CD4-positive, alpha-beta T cell (primary cell): ENCODE results near the gene PXDN. TPM values are rescaled to one million over a fixed set of nuclear protein-coding genes. Genes with fewer than 3 reads are reported as not detected.

Experiments used
- ATAC-seq: fragments of 200-7000 bp; cut with Tn5 transposase; one replicate; pipeline ENCODE4 v1.10.0; 2022; ENCODE audit warnings: mild to moderate bottlenecking; ENCODE audit not compliant: poor library complexity
- CTCF ChIA-PET: fragments of 350-600 bp; sonication (Branson Sonifier 250); formaldehyde crosslinking; loops from one replicate; lab custom pipeline; 2021; ENCODE audit warnings: antibody characterized with exemption, inconsistent platforms; lab: Charles Lee
- POLR2A ChIA-PET: fragments of 350-600 bp; sonication (Branson Sonifier 250); formaldehyde crosslinking; loops from one replicate; lab custom pipeline; 2021; ENCODE audit warnings: antibody characterized with exemption, inconsistent platforms; lab: Charles Lee
- DNase-seq, 14 experiments: peaks; one replicate each; pipeline ENCODE4 v3.0.0-alpha.2; 2013 to 2020; ENCODE audit warnings: mixed read lengths in 2 of 14
- H3K27ac ChIP-seq, 2 donors: one replicate each; pipeline versions ENCODE4 v1.5.1 to v1.7.0; 2013; ENCODE audit warnings: low read length in 2 of 2, low read depth in 1 of 2, mild to moderate bottlenecking in 1 of 2
- H3K27me3 ChIP-seq, 2 experiments: 1 replicate in 1 of 2; 2 replicates in 1 of 2; pipeline versions ENCODE4 v1.6.1 to v1.7.0; 2013; ENCODE audit warnings: low read length in 2 of 2, control low read depth in 1 of 2, mild to moderate bottlenecking in 1 of 2, moderate library complexity in 1 of 2; ENCODE audit not compliant: insufficient read depth in 2 of 2, control insufficient read depth in 1 of 2
- H3K36me3 ChIP-seq: one replicate; pipeline ENCODE4 v1.6.1; 2013; ENCODE audit warnings: low read length, control low read depth; ENCODE audit not compliant: insufficient read depth
- H3K4me1 ChIP-seq: one replicate; pipeline ENCODE4 v1.6.1; 2013; ENCODE audit warnings: low read length, control low read depth; ENCODE audit not compliant: insufficient read depth
- H3K4me3 ChIP-seq: one replicate; pipeline ENCODE4 v1.5.1; 2013; ENCODE audit warnings: mild to moderate bottlenecking, low read length, moderate library complexity
- H3K9me3 ChIP-seq, 2 experiments: 1 replicate in 1 of 2; 2 replicates in 1 of 2; pipeline versions ENCODE4 v1.6.1 to v1.7.0; 2013; ENCODE audit warnings: low read length in 2 of 2, mild to moderate bottlenecking in 2 of 2, control low read depth in 1 of 2, moderate library complexity in 1 of 2; ENCODE audit not compliant: control insufficient read depth in 1 of 2, insufficient read depth in 1 of 2
- H3K27ac Mint-ChIP-seq: one replicate; pipeline ENCODE4 v1.8.0; 2020; ENCODE audit warnings: mixed read lengths
- H3K27me3 Mint-ChIP-seq: one replicate; pipeline ENCODE4 v1.8.0; 2021; ENCODE audit warnings: mixed read lengths
- H3K36me3 Mint-ChIP-seq: one replicate; pipeline ENCODE4 v1.8.0; 2021; ENCODE audit warnings: low read depth, mixed read lengths
- H3K4me1 Mint-ChIP-seq: one replicate; pipeline ENCODE4 v1.8.0; 2021; ENCODE audit warnings: low read depth, mixed read lengths
- H3K4me3 Mint-ChIP-seq: one replicate; pipeline ENCODE4 v1.8.0; 2020; ENCODE audit warnings: mild to moderate bottlenecking, mixed read lengths
- H3K9me3 Mint-ChIP-seq: one replicate; pipeline ENCODE4 v1.8.0; 2020; ENCODE audit warnings: mixed read lengths
- intact Hi-C, 2 experiments: fragments of 100-400 bp; cut with DNase I in 1 of 2; cut with micrococcal nuclease in 1 of 2; formaldehyde crosslinking; loops; one replicate each; pipeline versions ENCODE4 v1.15.1 to v1.9.0; 2023 to 2025; cut with DNase I, micrococcal nuclease
- total RNA-seq, 174 experiments: library from RNA in 2 of 174; stranded (reverse) in 2 of 174; gene quantifications; one replicate each; pipeline ENCODE4 v1.2.3 and lab custom pipeline; 2021 to 2026
- TF ChIP-seq, protein P1 (sequence below): fragments of 200-600 bp; IDR thresholded peaks from one replicate; pipeline ENCODE4 v1.8.0; 2022; ENCODE audit warnings: antibody characterized with exemption, mild to moderate bottlenecking

The PXDN gene
- total RNA-seq, 2 experiments from 2014 or later, result 0.47 to 0.84 TPM

DNA sequence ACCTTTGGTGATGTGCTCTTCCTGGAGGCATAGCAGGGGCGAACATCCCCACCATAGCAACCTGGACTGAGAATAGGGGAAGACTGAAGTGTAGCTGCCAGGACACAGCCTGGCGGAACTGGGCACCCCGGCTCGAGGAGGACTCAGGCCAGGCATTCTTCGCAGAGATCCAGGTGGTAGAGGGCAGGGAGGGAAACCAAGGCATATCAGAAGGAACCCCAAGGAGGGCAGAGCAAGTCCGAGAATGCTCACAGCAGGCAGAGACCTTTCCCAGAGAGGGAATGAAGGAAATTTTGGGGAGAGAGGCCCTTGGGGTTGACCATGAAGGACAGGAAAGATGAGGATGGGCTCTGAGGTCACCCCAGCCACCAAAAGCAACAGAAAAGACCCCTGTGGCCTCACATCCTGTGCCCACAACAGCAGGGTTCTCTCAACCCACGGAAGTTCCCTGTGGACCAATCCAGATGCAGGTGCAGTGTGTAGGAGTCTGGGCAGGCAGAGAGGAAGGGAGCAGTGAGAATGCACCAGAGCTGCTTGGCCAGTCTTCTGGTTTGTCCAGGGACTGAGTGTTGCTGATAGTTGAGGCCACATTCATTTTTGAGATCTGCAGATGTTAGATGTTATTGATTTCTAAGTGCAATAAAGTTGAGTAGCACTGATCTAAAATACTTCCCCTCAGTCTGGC is 136.9 kb downstream of the PXDN start:
- Histone ChIP-seq H3K9me3 (peaks cover 0 to 13% of the 10 kb centered on the region in 2 experiments), H3K27me3 (no peaks in the 10 kb centered on the region), H3K36me3 (no peaks in the 10 kb centered on the region), H3K4me3 (no peak overlapping the region), H3K27ac (no peak overlapping the region), H3K4me1 (no peaks in the 10 kb centered on the region)
- H3K27me3 Mint-ChIP-seq, result peaks cover 4% of the 10 kb centered on the region
- ATAC-seq (no peak), DNase-seq (no peak)
- no peaks in the 10 kb centered on the region for H3K9me3 Mint-ChIP-seq
- no peak overlapping the region for H3K27ac Mint-ChIP-seq
- intact Hi-C loops, result no loop called here
- no peak overlapping the region for H3K4me3 Mint-ChIP-seq
- TF ChIP-seq, protein P1, sequence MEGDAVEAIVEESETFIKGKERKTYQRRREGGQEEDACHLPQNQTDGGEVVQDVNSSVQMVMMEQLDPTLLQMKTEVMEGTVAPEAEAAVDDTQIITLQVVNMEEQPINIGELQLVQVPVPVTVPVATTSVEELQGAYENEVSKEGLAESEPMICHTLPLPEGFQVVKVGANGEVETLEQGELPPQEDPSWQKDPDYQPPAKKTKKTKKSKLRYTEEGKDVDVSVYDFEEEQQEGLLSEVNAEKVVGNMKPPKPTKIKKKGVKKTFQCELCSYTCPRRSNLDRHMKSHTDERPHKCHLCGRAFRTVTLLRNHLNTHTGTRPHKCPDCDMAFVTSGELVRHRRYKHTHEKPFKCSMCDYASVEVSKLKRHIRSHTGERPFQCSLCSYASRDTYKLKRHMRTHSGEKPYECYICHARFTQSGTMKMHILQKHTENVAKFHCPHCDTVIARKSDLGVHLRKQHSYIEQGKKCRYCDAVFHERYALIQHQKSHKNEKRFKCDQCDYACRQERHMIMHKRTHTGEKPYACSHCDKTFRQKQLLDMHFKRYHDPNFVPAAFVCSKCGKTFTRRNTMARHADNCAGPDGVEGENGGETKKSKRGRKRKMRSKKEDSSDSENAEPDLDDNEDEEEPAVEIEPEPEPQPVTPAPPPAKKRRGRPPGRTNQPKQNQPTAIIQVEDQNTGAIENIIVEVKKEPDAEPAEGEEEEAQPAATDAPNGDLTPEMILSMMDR, result no peak
- H3K36me3 Mint-ChIP-seq, result no peaks in the 10 kb centered on the region
- no peaks in the 10 kb centered on the region for H3K4me1 Mint-ChIP-seq
- ChIA-PET POLR2A (no interaction called here), CTCF (no interaction called here)

DNA sequence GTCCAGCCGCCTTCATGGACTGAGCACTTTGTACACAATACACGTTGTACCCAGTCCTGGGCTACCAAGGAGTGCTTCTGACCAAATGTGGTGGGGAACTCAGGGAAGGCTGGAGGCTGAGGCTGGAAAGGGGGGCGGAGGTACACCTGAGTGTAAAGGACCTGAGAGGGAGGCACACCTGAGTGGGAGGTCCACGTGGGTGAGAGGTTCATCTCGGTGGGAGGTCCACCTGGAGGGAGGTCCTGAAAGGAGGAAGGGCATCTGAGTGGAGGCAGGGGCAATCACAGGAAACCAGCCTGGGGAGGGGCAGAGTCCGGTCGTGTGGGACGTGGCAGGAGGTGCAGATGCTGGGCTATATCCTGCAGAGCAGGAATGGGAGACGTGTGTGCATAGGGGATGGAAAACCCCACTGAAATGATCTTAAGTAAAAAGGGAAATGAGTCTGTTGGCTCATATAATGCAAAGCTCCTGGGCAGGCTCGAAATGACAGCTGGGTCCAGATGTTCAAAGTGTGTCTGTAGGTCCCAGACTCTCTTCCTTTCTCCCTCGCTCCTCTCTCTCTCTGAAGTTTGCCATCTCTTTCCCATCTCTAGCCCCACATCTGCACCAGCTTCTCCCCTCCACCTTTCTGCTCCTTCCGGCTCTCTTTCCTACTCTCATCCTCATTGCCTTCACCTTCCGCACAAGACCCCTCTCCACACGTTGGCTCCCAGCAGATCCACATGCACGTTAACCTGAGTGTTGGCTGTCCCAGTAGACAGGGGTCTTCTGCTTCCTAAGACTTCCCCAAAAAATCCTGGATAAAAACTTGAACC is 137.7 kb downstream of the PXDN start:
- TF ChIP-seq, protein P1, result no peak
- Mint-ChIP-seq H3K36me3 (no peaks in the 10 kb centered on the region), H3K27me3 (peaks cover 7% of the 10 kb centered on the region), H3K27ac (no peak overlapping the region), H3K9me3 (no peaks in the 10 kb centered on the region), H3K4me3 (no peak overlapping the region), H3K4me1 (no peaks in the 10 kb centered on the region)
- no peaks in the 10 kb centered on the region for H3K4me1 ChIP-seq
- ChIA-PET POLR2A (no interaction called here), CTCF (no interaction called here)
- no peak overlapping the region for H3K4me3 ChIP-seq
- ATAC-seq (no peak), DNase-seq (no peak)
- peaks cover 0 to 13% of the 10 kb centered on the region in 2 experiments for H3K9me3 ChIP-seq
- no peaks in the 10 kb centered on the region for H3K36me3 ChIP-seq
- H3K27ac ChIP-seq, result no peak overlapping the region
- intact Hi-C loops, result no loop called here
- H3K27me3 ChIP-seq, result no peaks in the 10 kb centered on the region

DNA sequence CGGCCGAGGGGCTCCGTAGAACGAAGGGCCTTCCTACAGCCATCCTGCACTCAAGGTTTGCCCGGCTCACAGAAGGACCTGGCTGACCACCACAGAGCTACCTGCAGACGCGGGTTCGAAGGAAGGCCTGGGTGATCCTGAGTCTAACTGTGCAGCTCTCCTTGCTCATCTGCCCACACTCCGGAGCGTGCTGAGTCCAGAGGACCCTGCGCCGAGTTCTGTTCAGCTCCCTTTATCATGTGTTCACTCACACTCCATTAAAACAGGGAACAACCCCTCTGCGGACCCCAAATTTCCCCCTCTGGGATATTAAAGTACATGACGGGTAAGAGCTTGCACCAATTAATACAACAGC is 138.3 kb downstream of the PXDN start:
- Mint-ChIP-seq H3K4me1 (no peaks in the 10 kb centered on the region), H3K4me3 (no peak overlapping the region), H3K9me3 (no peaks in the 10 kb centered on the region), H3K27ac (no peak overlapping the region), H3K27me3 (peaks cover 10% of the 10 kb centered on the region), H3K36me3 (no peaks in the 10 kb centered on the region)
- TF ChIP-seq, protein P1, result no peak
- DNase-seq, result peak in 1 of 14 experiments; percentile 15
- Histone ChIP-seq H3K4me1 (no peaks in the 10 kb centered on the region), H3K9me3 (peaks cover 0 to 14% of the 10 kb centered on the region in 2 experiments), H3K4me3 (no peak overlapping the region), H3K36me3 (no peaks in the 10 kb centered on the region), H3K27me3 (no peaks in the 10 kb centered on the region), H3K27ac (no peak overlapping the region)
- ChIA-PET CTCF (no interaction called here), POLR2A (no interaction called here)
- no peak for ATAC-seq
- intact Hi-C loops, result no loop called here
